Hepatocyte (in vitro differentiated cells): Measurements from ENCODE around the gene STXBP4.

ENCODE experiments used
- EZH2phosphoT487 ChIP-seq: fragments of 200-600 bp; sonication (generic); IDR thresholded peaks from one replicate; pipeline ENCODE4 v1.6.1; 2018; ENCODE audit warnings: antibody characterized with exemption, mild to moderate bottlenecking, low read depth, moderate library complexity; ENCODE audit not compliant: unreplicated experiment, severe bottlenecking
- TF ChIP-seq, protein P1 (sequence below): fragments of 200-600 bp; sonication (generic); IDR thresholded peaks from 2 replicates; pipeline ENCODE4 v1.5.1; 2016; ENCODE audit warnings: antibody characterized with exemption, mild to moderate bottlenecking; ENCODE audit not compliant: poor library complexity

DNA sequence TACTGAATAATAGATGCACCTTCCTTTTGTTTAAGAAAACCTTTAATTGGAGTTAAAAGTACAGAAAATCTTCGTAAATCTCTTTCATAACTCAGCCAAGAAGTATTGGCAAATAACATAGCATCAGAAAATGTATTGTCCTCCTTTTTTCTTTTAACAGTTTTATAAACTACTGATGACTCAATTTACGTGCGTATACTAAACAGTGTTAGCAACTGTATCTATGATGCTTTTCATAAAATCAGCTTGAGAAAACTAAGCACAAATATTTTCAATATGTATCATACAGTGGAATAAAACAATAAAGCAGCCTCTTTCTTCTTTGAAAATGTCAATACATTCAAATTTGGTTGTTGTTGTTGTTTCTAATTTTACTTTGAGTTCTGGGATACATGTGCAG is 88.6 kb downstream of the STXBP4 start:
- TF ChIP-seq, protein P1, sequence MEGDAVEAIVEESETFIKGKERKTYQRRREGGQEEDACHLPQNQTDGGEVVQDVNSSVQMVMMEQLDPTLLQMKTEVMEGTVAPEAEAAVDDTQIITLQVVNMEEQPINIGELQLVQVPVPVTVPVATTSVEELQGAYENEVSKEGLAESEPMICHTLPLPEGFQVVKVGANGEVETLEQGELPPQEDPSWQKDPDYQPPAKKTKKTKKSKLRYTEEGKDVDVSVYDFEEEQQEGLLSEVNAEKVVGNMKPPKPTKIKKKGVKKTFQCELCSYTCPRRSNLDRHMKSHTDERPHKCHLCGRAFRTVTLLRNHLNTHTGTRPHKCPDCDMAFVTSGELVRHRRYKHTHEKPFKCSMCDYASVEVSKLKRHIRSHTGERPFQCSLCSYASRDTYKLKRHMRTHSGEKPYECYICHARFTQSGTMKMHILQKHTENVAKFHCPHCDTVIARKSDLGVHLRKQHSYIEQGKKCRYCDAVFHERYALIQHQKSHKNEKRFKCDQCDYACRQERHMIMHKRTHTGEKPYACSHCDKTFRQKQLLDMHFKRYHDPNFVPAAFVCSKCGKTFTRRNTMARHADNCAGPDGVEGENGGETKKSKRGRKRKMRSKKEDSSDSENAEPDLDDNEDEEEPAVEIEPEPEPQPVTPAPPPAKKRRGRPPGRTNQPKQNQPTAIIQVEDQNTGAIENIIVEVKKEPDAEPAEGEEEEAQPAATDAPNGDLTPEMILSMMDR: no peak
- TF ChIP-seq EZH2phosphoT487: no peak
